AG10803 (cell line): ENCODE results near the gene CLTB.
A peak's percentile ranks its signal among the peaks of the same experiment; 100 is the strongest.

ENCODE experiments used
- DNase-seq: peaks from one replicate; pipeline ENCODE4 v3.0.0; 2010; ENCODE audit warnings: low read depth
- H3K4me3 ChIP-seq: 2 replicates; pipeline ENCODE4 v1.5.1; 2011; ENCODE audit warnings: mild to moderate bottlenecking, low read length, control low read depth
- TF ChIP-seq, protein P1 (sequence below): conservative IDR thresholded peaks from 2 replicates; pipeline ENCODE4 v1.5.1; 2011; ENCODE audit warnings: mild to moderate bottlenecking, low read length, control low read depth, inconsistent platforms

The CLTB gene

DNA sequence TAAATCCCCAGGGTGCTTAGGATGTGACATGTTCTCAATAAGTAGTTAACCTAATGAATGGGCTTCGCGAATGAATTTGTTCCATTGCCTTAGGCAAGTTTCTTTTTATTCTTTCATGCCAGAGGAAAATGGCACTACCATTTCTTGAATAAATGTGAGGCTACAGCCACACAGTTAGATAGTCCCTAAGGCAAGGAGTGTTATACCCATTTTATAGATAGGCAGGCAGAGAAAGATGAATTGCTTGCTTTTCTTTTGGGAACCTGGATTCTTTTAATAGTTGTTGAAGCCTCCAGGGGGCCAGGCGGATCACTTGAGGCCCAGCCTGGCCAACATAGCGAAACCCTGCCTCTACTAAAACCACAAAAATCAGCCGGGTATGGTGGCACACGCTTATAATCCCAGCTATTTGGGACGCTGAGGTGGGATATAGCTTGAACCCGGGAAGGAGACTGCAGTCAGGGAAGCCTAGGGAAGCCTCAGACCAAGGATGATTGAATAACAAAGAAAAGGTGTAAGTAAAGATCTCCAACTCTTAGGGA lies 28.9 kb downstream of the CLTB start:
- TF ChIP-seq, protein P1, sequence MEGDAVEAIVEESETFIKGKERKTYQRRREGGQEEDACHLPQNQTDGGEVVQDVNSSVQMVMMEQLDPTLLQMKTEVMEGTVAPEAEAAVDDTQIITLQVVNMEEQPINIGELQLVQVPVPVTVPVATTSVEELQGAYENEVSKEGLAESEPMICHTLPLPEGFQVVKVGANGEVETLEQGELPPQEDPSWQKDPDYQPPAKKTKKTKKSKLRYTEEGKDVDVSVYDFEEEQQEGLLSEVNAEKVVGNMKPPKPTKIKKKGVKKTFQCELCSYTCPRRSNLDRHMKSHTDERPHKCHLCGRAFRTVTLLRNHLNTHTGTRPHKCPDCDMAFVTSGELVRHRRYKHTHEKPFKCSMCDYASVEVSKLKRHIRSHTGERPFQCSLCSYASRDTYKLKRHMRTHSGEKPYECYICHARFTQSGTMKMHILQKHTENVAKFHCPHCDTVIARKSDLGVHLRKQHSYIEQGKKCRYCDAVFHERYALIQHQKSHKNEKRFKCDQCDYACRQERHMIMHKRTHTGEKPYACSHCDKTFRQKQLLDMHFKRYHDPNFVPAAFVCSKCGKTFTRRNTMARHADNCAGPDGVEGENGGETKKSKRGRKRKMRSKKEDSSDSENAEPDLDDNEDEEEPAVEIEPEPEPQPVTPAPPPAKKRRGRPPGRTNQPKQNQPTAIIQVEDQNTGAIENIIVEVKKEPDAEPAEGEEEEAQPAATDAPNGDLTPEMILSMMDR: no peak
- peak; percentile 16 for DNase-seq
- H3K4me3 ChIP-seq: peak overlapping the region; percentile 97

- TF ChIP-seq, protein P1: no peak
- no peak overlapping the region for H3K4me3 ChIP-seq
- DNase-seq: no peak
Measured at GRCh38 chr5:176386491-176386890, 29.8 kb downstream of the CLTB start.

DNA sequence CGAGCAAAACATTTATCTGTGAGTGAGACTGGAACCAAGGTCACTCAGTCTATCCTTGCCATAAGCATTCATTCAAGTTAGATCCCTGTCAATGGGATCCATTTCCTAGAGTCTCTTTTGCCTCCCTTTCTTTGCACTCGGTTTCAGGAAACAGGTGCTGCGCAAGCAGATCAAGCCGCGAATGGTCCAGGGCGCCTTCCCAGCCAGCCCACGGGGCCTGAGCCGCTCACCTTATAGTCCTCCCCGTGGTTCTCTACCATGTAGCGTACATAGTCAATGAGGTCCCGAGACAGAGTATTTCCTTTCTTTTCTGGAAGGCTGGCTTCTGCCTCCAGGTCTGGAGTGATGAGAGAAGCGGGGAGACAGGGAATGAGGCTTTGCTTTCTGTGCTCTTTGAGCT lies 31.3 kb downstream of the CLTB start:
- DNase-seq: no peak
- no peak overlapping the region for H3K4me3 ChIP-seq
- TF ChIP-seq, protein P1: no peak

- no peak for DNase-seq
- TF ChIP-seq, protein P1: no peak
Measured at GRCh38 chr5:176384366-176384930, 31.9 kb downstream of the CLTB start.

DNA sequence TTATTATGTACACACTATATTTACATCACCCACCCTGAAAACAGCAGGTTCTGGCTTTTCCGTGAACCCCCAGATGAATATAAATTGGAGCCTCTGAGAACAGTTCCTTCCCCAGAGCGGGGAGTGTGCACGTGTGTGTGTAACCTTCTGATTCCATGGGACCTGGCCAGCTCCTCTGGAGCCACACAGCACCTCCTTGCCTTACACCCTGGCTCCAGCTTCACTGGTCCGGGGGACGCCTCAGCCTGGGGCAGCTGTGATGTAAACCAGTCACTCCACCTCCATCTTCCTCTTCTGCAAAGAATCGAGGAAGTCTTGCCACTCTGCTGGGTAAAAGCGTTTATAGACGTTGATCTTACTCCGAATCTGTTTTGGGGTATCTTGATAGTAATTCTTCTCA lies 32.4 kb downstream of the CLTB start:
- H3K4me3 ChIP-seq: no peak overlapping the region
- DNase-seq: no peak
- TF ChIP-seq, protein P1: no peak

More at GRCh38 chr5:176384366-176384930, 31.9 kb downstream of the CLTB start:
- no peak overlapping the region for H3K4me3 ChIP-seq

GRCh38 chr5:176383248-176383905 lies 33.0 kb downstream of the CLTB start:
- TF ChIP-seq, protein P1: no peak
- no peak for DNase-seq
- no peak overlapping the region for H3K4me3 ChIP-seq

GRCh38 chr5:176382721-176383120 lies 33.6 kb downstream of the CLTB start:
- TF ChIP-seq, protein P1: no peak
- DNase-seq: no peak
- H3K4me3 ChIP-seq: no peak overlapping the region
